Eye (tissue), 1 donor: Measurements from ENCODE around the gene SAP25.
A peak's percentile ranks its signal among the peaks of the same experiment; 100 is the strongest.

Experiments
- DNase-seq: peaks from one replicate; pipeline ENCODE4 v3.0.0-alpha.2; 2015

SAP25 gene

GRCh38 chr7:100591596-100591995, 17.9 kb upstream of the SAP25 start:
- no peak for DNase-seq

- peak; percentile 44 for DNase-seq
These were observed 16.5 kb upstream of the SAP25 start for GRCh38 chr7:100590077-100590737.

- peak; percentile 36 for DNase-seq
These were observed 15.7 kb upstream of the SAP25 start for GRCh38 chr7:100589341-100589947.

- DNase-seq, result no peak
These were observed 14.7 kb upstream of the SAP25 start for GRCh38 chr7:100588438-100588837.

- peak; percentile 100 for DNase-seq
These were observed 12.7 kb upstream of the SAP25 start, which contains the start of gene FBXO24 for GRCh38 chr7:100586266-100587025. TSS of gene FBXO24 (plus strand) at chr7:100586328. CDS start at chr7:100586626, 298 bp downstream.

- no peak for DNase-seq
These were observed 12.0 kb upstream of the SAP25 start, which contains the start of gene LRCH4 for GRCh38 chr7:100585511-100586265. TSS of gene LRCH4 (minus strand) at chr7:100586129. CDS start at chr7:100586100, 29 bp downstream.

GRCh38 chr7:100584683-100585510, 11.2 kb upstream of the SAP25 start:
- peak; percentile 73 for DNase-seq

- DNase-seq, result no peak
These were observed 10.5 kb upstream of the SAP25 start for GRCh38 chr7:100584054-100584682.

- no peak for DNase-seq
These were observed 9.7 kb upstream of the SAP25 start for GRCh38 chr7:100583132-100584053.

- no peak for DNase-seq
These were observed 8.9 kb upstream of the SAP25 start for GRCh38 chr7:100582650-100583049.

- DNase-seq, result no peak
These were observed 8.4 kb upstream of the SAP25 start for GRCh38 chr7:100582041-100582579.

- DNase-seq, result no peak
These were observed 7.0 kb upstream of the SAP25 start for GRCh38 chr7:100580466-100581283.

- no peak for DNase-seq
These were observed 4.8 kb upstream of the SAP25 start for GRCh38 chr7:100578246-100579183.

- DNase-seq, result no peak
These were observed 3.8 kb upstream of the SAP25 start for GRCh38 chr7:100577507-100577906.

GRCh38 chr7:100577103-100577502, 3.4 kb upstream of the SAP25 start:
- DNase-seq, result no peak

GRCh38 chr7:100576384-100576993, 2.8 kb upstream of the SAP25 start:
- no peak for DNase-seq

- no peak for DNase-seq
These were observed 2.2 kb upstream of the SAP25 start for GRCh38 chr7:100575746-100576383.
